DND-41 (cell line): Measurements from ENCODE around the gene ZNF79.

Experiments
- EZH2 ChIP-seq: IDR thresholded peaks from 3 replicates; pipeline ENCODE4 v1.6.1; 2012; ENCODE audit warnings: borderline replicate concordance, low read depth, mild to moderate bottlenecking, moderate library complexity, low read length, inconsistent platforms; ENCODE audit not compliant: severe bottlenecking
- TF ChIP-seq, protein P1 (sequence below): IDR thresholded peaks from 2 replicates; pipeline ENCODE4 v1.5.1; 2012; ENCODE audit warnings: borderline replicate concordance, low read length, moderate library complexity, mild to moderate bottlenecking; ENCODE audit not compliant: poor library complexity, severe bottlenecking; ENCODE audit errors: extremely low read depth

DNA sequence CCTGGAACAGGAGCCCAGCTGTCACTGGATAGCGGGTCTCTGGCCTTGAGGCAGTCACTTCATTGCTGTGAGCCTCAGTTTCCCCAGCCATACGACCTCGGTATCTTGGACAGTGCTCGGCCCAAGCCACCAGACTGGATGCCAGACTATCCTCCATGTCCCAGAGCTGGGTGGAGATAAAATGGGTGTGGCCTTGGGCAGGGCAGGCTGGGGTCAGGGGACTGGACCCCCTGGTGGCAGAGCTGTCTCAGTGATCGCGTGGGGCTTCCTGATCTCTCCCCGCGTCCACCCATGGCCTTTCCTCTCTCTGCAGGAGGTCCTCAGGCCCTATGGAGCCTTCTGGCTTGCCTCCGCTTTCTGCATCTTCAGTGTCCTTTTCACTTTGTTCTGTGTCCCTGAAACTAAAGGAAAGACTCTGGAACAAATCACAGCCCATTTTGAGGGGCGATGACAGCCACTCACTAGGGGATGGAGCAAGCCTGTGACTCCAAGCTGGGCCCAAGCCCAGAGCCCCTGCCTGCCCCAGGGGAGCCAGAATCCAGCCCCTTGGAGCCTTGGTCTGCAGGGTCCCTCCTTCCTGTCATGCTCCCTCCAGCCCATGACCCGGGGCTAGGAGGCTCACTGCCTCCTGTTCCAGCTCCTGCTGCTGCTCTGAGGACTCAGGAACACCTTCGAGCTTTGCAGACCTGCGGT lies 17.2 kb upstream of the ZNF79 start:
- TF ChIP-seq, protein P1, sequence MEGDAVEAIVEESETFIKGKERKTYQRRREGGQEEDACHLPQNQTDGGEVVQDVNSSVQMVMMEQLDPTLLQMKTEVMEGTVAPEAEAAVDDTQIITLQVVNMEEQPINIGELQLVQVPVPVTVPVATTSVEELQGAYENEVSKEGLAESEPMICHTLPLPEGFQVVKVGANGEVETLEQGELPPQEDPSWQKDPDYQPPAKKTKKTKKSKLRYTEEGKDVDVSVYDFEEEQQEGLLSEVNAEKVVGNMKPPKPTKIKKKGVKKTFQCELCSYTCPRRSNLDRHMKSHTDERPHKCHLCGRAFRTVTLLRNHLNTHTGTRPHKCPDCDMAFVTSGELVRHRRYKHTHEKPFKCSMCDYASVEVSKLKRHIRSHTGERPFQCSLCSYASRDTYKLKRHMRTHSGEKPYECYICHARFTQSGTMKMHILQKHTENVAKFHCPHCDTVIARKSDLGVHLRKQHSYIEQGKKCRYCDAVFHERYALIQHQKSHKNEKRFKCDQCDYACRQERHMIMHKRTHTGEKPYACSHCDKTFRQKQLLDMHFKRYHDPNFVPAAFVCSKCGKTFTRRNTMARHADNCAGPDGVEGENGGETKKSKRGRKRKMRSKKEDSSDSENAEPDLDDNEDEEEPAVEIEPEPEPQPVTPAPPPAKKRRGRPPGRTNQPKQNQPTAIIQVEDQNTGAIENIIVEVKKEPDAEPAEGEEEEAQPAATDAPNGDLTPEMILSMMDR: no peak
- TF ChIP-seq EZH2: no peak
